WI38 (cell line): Measurements from ENCODE around the gene NFKBIE.
"Not testable (repeated sequence)": the region's sequence is repeated elsewhere in the genome, so short reads cannot be mapped to it uniquely, and the experiment has no call there.

ENCODE experiments used
- H3K4me3 ChIP-seq: 2 replicates; pipeline ENCODE4 v1.5.1; 2011; ENCODE audit warnings: low read depth, mild to moderate bottlenecking, control low read depth, low read length
- CTCF ChIP-seq: IDR thresholded peaks from 2 replicates; pipeline ENCODE4 v1.5.1; 2012; ENCODE audit warnings: low read depth, mild to moderate bottlenecking, control low read depth, low read length

The NFKBIE gene

GRCh38 chr6:44265007-44265721 is at the start of gene NFKBIE:
TSS of gene NFKBIE (minus strand) at chr6:44265551. CDS start at chr6:44265346, 205 bp downstream.
- TF ChIP-seq CTCF = no peak
- peak within 1 kb of the TSS; percentile 74 for H3K4me3 ChIP-seq

GRCh38 chr6:44314657-44315056 is 49.3 kb upstream of the NFKBIE start:
- not testable (repeated sequence) for H3K4me3 ChIP-seq

- peak; percentile 97 for TF ChIP-seq CTCF
- H3K4me3 ChIP-seq = peak within 1 kb of the TSS; percentile 94
Observed at GRCh38 chr6:44312901-44313788, 47.8 kb upstream of the NFKBIE start, which contains the start of gene AARS2. TSS of gene AARS2 (minus strand) at chr6:44313347. CDS start at chr6:44313323, 24 bp downstream.

- peak overlapping the region; percentile 94 for H3K4me3 ChIP-seq
- TF ChIP-seq CTCF = no peak
Observed at GRCh38 chr6:44311767-44312166, 46.4 kb upstream of the NFKBIE start.

GRCh38 chr6:44311304-44311703 is 46.0 kb upstream of the NFKBIE start:
- no peak for TF ChIP-seq CTCF

GRCh38 chr6:44310241-44310640 is 44.9 kb upstream of the NFKBIE start:
- no peak for TF ChIP-seq CTCF

More at GRCh38 chr6:44311304-44311703, 46.0 kb upstream of the NFKBIE start:
- H3K4me3 ChIP-seq = no peak overlapping the region

GRCh38 chr6:44309631-44310030 is 44.3 kb upstream of the NFKBIE start:
- TF ChIP-seq CTCF = no peak
- no peak overlapping the region for H3K4me3 ChIP-seq

More at GRCh38 chr6:44310241-44310640, 44.9 kb upstream of the NFKBIE start:
- H3K4me3 ChIP-seq = no peak overlapping the region
